Stimulated activated naive CD8-positive, alpha-beta T cell treated with anti-CD3 and anti-CD28 coated beads, Interleukin-15, Interleukin-2, amounts not matched to agents 100 U/mL and 50 U/mL, for 24 hours (primary cell): ENCODE results near the gene TCF21.
A peak's percentile ranks its signal among the peaks of the same experiment; 100 is the strongest.
"Not testable (repeated sequence)": the region's sequence is repeated elsewhere in the genome, so short reads cannot be mapped to it uniquely, and the experiment has no call there.

Experiments used
- ATAC-seq: fragments of 150-1000 bp; cut with Tn5 transposase; one replicate; pipeline ENCODE4 v1.10.0; 2021
- DNase-seq: peaks from one replicate; pipeline ENCODE4 v3.0.0; 2021

TCF21 gene

DNA sequence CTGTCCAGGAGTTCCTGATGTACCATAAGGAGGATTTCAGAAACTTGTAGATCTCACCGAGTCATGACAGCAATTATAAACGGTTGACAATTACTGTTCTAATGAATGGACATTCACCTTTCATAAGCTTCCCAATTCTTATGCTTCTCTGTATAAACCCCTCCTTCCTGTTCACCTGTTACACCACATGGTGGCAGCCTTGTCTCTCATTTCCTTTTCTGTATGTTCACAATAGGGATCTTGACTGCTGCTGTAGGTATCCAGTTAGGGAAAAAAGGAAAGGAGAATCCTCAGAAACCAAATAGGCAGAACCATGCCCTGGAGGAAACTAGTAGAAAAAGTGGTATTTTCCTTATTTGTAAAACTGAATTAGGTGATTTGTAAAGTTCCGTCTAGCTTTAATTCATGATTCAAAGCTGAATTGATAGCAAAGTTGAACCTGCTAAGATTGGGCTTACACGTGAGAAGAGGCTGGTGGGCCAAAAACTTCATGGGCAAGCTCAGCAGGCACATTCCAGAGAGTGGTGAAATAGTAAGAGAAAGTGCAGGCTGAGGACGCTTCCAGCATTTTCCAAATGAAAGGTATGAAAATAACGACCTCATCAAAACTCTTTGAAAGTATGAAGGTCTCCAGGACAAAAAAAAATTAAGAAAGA lies 35.2 kb downstream of the TCF21 start:
- peak; percentile 49 for DNase-seq
- peak; percentile 88 for ATAC-seq

DNA sequence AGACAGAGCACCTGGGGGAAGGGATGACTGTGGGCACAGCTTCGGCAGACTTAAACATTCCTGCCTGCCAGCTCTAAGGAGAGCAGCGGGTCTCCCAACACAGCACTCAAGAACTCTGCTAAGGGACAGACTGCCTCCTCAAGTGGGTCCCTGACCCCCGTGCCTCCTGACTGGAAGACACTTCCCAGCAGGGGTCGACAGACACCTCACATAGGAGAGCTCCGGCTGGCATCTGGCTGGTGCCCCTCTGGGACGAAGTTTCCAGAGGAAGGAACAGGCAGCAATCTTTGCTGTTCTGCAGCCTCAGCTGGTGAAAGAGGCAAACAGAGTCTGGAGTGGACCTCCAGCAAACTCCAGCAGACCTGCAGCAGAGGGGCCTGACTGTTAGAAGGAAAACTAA lies 42.3 kb downstream of the TCF21 start:
- ATAC-seq, DNase-seq: not testable (repeated sequence)

DNA sequence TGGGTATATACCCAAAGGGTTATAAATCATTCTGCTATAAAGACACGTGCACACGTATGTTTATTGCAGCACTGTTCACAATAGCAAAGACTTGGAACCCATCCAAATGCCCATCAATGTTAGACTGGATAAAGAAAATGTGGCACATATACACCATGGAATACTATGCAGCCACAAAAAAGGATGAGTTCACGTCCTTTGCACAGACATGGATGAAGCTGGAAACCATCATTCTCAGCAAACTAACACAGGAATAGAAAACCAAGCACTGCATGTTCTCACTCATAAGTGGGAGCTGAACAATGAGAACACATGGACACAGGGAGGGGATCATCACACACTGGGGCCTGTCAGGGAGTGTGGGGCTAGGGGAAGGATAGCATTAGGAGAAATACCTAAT lies 47.4 kb downstream of the TCF21 start:
- not testable (repeated sequence) for ATAC-seq, DNase-seq

DNA sequence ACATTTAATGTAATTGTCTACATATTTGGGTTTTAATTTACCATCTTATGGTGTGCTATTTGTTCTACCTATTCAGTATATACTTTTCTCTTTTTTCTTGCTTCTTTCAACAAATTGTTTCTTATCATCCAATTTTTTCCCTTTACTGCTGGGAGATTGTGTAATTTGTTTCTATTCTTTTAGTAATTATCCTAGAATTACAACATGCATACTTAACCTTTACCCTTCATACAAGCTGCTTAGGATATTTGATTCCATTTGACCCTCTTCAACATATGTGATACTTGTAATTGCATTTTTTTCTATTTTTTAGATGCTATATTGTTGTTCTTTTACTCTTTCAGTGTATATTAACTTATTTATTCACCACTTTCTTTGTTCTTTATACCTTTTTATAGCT lies 49.0 kb downstream of the TCF21 start:
- no peak for ATAC-seq
- DNase-seq, result no peak

DNA sequence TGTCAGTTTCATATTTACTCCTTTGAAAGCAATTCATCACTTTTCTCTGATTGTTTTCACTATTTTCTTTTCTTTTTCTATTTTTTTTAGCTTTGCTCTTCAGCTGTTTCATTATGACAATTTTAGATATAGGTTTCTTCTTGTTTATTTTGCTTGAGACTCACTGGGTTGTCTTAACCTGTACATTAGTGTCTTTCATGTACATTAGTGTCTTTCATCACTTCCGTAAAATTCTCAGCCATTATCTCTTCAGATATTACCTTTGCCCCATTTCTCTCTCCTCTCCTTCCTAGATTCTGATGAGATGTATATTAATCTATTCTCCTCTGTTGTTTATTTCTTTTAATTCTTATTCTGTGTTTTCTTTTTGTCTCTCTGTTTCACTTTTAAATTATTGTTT lies 49.6 kb downstream of the TCF21 start:
- no peak for DNase-seq
- no peak for ATAC-seq

DNA sequence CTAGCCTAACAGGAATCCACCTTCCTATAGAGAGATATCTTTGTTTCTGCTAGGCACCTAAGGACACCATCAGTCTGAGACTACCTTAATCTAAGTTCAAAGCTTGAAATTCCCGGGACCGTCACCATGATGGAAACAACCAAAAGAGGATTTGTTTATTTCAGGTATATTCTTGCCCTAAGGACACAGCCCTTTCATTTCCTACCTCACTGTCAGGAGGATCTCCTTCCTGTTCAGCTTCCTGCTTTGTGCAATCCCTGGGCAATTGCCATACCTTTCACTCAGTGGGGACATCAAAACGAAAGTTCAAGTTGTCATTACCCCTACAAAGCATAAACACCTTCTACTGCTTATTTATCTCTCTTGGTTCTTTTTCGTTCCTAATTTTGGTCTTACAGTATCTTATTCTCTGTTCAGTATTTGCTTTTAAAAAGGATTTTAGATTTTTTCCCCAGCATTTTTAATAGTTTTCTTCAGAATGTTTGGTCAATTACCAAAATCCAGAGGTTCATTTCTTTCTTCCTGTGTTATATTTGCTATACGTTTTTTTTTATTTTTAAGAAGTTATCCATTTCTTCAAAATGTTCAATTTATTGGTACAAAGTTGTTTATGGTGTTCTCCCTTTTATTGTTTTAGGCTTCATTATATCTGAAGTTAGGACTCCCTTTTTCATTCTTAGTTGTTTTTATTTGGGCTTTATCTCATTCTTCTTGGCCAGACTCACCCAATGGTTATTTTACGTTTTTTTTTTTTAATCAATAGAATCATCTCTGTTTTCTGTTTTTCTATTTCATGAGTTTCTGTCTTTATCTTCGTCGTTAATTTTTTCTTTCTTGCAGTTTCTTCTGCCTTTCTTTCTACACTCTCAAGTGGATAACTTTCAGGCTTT lies 51.1 kb downstream of the TCF21 start:
- DNase-seq (no peak), ATAC-seq (no peak)
